ENCODE data around the gene TMEM178B.
"Not testable (repeated sequence)": the region's sequence is repeated elsewhere in the genome, so short reads cannot be mapped to it uniquely, and the experiment has no call there.

The TMEM178B gene

DNA sequence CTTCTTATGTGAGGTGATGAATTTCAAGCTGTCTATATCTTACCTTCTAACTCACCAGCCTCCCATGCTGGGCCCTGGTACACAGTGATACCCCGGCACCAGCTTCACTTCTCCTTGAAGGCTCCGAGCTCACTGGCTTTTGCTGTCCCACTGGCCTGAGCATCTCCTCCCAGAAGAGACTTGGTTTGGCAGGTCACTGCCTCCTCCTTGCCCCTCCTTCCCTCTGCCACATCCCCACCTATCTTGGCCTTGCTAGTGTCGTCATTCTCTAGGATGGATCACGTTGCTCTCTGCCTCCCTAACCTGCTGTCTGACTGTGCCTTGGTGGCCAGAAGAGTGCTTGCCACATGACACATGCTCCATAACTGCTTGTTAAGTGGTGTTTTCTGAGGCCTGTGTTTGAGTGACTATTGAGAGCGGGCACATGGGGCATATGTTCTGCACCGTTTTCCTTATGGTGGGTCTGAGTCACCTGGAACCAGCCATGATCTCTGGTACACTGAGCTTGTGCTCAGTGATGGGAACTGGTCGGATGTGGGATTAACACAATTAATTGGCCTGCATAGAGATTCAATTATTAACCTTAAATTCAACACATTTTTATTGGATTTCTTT, 86.5 kb downstream of the TMEM178B start:
- peaks cover 5% of the 10 kb centered on the region for H3K27me3 Mint-ChIP-seq (ENCODE audit: low read depth)
- no peaks in the 10 kb centered on the region for H3K36me3 Mint-ChIP-seq (ENCODE audit: low read depth)
- no peaks in the 10 kb centered on the region for H3K4me1 Mint-ChIP-seq
- TF ChIP-seq, protein P1, sequence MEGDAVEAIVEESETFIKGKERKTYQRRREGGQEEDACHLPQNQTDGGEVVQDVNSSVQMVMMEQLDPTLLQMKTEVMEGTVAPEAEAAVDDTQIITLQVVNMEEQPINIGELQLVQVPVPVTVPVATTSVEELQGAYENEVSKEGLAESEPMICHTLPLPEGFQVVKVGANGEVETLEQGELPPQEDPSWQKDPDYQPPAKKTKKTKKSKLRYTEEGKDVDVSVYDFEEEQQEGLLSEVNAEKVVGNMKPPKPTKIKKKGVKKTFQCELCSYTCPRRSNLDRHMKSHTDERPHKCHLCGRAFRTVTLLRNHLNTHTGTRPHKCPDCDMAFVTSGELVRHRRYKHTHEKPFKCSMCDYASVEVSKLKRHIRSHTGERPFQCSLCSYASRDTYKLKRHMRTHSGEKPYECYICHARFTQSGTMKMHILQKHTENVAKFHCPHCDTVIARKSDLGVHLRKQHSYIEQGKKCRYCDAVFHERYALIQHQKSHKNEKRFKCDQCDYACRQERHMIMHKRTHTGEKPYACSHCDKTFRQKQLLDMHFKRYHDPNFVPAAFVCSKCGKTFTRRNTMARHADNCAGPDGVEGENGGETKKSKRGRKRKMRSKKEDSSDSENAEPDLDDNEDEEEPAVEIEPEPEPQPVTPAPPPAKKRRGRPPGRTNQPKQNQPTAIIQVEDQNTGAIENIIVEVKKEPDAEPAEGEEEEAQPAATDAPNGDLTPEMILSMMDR (IDR thresholded peaks at IDR 0.05; ENCODE audit: unreplicated experiment in 3 of 3) = no peak
- H3K9me3 Mint-ChIP-seq = no peaks in the 10 kb centered on the region
- no peak overlapping the region for H3K27ac Mint-ChIP-seq
- no peak overlapping the region for H3K4me3 Mint-ChIP-seq

DNA sequence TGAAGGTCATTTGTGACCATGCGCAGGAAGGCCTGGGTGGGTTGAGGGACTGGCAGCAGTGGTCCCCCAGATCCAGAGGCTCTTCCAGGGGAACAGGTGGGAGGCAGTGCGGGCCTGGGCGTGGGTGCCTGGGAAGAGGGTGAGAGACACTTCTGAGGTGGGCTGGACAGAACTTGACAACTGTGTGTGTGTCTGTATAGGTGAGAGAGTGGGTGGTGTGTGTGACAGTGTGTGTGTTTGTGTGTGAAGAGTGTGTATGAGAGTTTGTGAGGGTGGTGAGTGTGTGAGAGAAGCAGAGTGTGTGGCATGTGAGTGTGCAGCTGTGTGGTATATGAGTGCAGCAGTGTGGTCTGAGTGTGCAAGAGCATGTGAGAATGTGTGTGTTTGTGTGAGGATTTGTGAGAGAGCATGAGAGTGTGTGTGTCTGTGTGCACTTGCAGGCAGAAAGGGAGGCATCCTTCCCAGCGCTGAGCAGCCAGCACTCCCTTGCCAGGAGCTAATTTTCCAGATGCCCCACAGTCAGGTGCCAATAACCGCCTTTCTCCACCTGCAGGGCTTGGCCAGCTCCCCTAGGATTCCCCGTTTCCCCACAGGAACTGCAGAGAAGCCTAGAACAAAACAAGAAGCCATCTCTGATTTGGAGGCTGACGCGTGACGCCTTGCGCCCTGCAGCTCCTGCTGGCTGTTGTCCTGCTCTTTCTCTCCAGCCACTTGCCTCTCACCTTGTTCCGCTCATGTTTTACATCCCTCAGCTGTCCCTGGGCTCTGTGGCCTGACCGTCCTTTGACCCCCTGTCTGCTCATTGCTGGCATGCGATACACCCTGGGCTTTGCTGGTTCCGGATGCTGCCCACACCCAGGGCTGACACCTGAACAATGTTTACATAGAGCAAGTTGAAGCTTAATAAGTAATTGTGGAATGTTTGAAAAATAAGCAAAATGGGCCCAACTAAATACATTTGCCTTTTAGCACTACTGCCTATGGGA, 88.0 kb downstream of the TMEM178B start:
- Mint-ChIP-seq H3K4me3 (no peak overlapping the region), H3K27me3 (ENCODE audit: low read depth) (peaks cover 5% of the 10 kb centered on the region), H3K27ac (no peak overlapping the region), H3K4me1 (no peaks in the 10 kb centered on the region), H3K36me3 (ENCODE audit: low read depth) (no peaks in the 10 kb centered on the region), H3K9me3 (no peaks in the 10 kb centered on the region)
- TF ChIP-seq, protein P1 (IDR thresholded peaks at IDR 0.05; ENCODE audit: unreplicated experiment in 3 of 3) = no peak

DNA sequence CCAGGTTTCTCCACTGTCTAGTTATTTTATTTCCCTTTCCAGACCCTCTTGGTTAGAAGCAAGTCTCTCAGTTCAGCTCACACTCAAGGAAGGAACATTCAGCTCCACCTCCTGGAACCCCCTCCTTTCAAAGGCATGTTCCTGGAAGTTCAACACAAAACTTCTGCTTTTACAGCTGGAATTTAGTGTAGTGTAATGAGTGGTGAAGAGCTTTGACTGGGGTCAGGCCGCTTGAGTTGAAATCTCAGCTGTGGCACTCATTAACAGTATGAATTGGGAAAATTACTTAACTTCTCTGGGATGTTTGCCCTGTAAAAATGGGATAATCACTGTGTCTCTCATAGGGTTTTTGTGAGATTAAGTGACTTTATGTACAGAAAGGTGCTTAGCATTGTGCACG, 91.7 kb downstream of the TMEM178B start:
- no peaks in the 10 kb centered on the region for H3K9me3 Mint-ChIP-seq
- TF ChIP-seq, protein P1 (IDR thresholded peaks at IDR 0.05; ENCODE audit: unreplicated experiment in 3 of 3) = no peak
- no peaks in the 10 kb centered on the region for H3K27me3 Mint-ChIP-seq (ENCODE audit: low read depth)

DNA sequence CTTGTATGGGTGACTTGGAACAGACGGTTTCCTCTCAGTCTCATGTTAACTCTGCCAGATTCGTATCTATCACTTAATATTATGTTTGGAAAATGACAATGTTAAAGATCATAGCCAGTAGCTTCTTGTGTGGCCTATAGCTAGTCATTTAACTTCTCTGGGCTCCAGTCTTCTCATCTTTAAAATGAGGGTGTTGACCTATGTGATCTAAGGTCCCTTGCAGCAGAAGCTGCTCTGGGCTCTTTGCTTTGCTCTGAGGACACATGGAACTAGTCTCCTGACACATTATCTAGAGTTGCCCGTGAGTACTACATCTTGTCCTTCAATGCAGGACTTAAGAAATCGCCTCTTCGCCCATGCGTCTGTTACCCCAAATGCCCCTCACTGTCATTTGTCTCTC, 93.1 kb downstream of the TMEM178B start:
- Mint-ChIP-seq H3K36me3 (ENCODE audit: low read depth) (no peaks in the 10 kb centered on the region), H3K27ac (no peak overlapping the region), H3K9me3 (no peaks in the 10 kb centered on the region), H3K4me1 (no peaks in the 10 kb centered on the region), H3K4me3 (no peak overlapping the region), H3K27me3 (ENCODE audit: low read depth) (no peaks in the 10 kb centered on the region)
- TF ChIP-seq, protein P1 (IDR thresholded peaks at IDR 0.05; ENCODE audit: unreplicated experiment in 3 of 3) = no peak

More for the DNA sequence above, 91.7 kb downstream of the TMEM178B start:
- no peaks in the 10 kb centered on the region for H3K36me3 Mint-ChIP-seq (ENCODE audit: low read depth)
- no peaks in the 10 kb centered on the region for H3K4me1 Mint-ChIP-seq
- no peak overlapping the region for H3K4me3 Mint-ChIP-seq
- no peak overlapping the region for H3K27ac Mint-ChIP-seq

DNA sequence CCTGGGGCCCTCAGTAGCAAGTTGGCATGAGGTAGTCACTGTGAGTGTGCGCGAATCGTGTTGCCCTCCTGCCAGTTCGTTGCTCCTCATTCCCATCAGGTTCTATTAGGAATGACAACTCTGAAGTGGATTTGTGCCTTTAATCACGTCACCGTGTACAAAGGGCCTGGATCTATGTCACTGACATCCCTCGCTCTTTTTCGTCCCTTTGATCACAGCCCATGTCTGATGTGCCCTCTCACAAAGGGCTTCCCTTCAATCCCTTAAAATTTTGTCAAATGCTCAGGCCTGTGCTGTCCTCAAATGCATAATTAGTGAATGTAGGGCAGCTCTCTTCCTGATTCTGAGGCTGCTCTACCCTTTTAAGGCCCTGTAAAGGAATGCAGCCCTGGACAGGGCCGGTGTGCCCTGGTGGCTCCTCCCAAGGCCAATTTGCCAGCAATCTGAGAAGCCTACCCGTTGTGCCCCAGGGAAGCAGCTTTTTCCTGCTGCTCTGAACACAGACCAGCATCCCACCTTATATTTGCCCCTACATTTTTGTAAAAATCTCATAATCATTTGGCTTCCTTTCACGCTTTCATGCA, 93.6 kb downstream of the TMEM178B start:
- no peaks in the 10 kb centered on the region for H3K9me3 Mint-ChIP-seq
- no peaks in the 10 kb centered on the region for H3K36me3 Mint-ChIP-seq (ENCODE audit: low read depth)
- no peaks in the 10 kb centered on the region for H3K4me1 Mint-ChIP-seq
- H3K27ac Mint-ChIP-seq = no peak overlapping the region
- no peaks in the 10 kb centered on the region for H3K27me3 Mint-ChIP-seq (ENCODE audit: low read depth)
- no peak overlapping the region for H3K4me3 Mint-ChIP-seq
- TF ChIP-seq, protein P1 (IDR thresholded peaks at IDR 0.05; ENCODE audit: unreplicated experiment in 3 of 3) = no peak

DNA sequence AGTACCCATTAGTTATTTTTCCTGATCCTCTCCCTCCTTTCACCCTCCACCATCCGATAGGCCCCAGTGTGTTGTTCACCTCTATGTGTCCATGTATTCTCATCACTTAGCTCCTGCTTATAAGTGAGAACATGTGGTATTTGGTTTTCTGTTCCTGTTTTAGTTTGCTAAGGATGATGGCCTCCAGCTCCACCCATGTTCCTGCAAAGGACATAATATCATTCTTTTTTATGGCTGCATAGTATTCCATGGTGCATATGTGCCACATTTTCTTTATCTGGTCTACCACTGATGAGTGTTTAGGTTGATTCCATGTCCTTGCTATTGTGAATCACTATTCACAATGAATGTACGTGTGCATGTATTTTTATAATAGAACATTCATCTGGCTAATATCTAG, 95.3 kb downstream of the TMEM178B start:
- H3K4me3 Mint-ChIP-seq = not testable (repeated sequence)

DNA sequence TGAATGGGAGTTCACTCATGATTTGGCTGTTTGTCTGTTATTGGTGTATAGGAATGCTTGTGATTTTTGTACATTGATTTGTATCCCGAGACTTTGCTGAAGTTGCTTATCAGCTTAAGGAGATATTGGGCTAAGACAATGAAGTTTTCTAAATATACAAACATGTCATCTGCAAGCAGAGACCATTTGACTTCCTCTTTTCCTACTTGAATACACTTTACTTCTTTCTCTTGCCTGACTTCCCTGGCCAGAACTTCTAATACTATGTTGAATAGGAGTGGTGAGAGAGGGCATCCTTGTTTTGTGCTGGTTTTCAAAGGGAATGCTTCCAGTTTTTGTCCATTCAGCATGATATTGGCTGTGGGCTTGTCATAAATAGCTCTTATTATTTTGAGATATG, 101.9 kb downstream of the TMEM178B start:
- not testable (repeated sequence) for H3K4me3 Mint-ChIP-seq; H3K36me3 Mint-ChIP-seq (ENCODE audit: low read depth); H3K27me3 Mint-ChIP-seq (ENCODE audit: low read depth); H3K9me3 Mint-ChIP-seq; H3K27ac Mint-ChIP-seq; H3K4me1 Mint-ChIP-seq

More for the DNA sequence above, 95.3 kb downstream of the TMEM178B start:
- H3K27ac Mint-ChIP-seq; H3K36me3 Mint-ChIP-seq (ENCODE audit: low read depth); H3K4me1 Mint-ChIP-seq; H3K27me3 Mint-ChIP-seq (ENCODE audit: low read depth); H3K9me3 Mint-ChIP-seq: not testable (repeated sequence)

DNA sequence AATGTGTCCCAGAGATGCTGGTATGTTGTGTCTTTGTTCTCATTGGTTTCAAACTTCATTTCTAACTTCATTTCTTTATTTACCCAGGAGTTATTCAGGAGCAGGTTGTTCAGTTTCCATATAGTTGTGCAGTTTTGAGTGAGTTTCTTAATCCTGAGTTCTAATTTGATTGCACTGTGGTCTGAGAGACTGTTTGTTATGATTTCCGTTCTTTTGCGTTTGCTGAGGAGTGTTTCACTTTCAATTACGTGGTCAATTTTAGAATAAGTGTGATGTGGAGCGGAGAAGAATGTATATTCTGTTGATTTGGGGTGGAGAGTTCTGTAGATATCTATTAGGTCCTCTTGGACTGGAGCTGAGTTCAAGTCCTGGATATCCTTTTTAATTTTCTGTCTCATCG, 103.3 kb downstream of the TMEM178B start:
- H3K27me3 Mint-ChIP-seq (ENCODE audit: low read depth); H3K36me3 Mint-ChIP-seq (ENCODE audit: low read depth); H3K4me1 Mint-ChIP-seq; H3K4me3 Mint-ChIP-seq; H3K9me3 Mint-ChIP-seq; H3K27ac Mint-ChIP-seq: not testable (repeated sequence)
